Gastroesophageal sphincter (tissue), 3 donors: ENCODE measurements around the gene SMIM35.

ENCODE experiments used
- POLR2AphosphoS5 ChIP-seq: sonication (generic); formaldehyde crosslinking; IDR thresholded peaks from one replicate; pipeline ENCODE4 v1.6.1; 2017; ENCODE audit warnings: antibody characterized with exemption
- TF ChIP-seq, protein P1 (sequence below), 4 experiments: fragments of 200-600 bp in 2 of 4; fragments of 450-650 bp in 2 of 4; sonication (generic) in 1 of 4; IDR thresholded peaks; one replicate each; pipeline ENCODE4 v1.5.1; 2017 to 2019; ENCODE audit warnings: antibody characterized with exemption in 4 of 4, mild to moderate bottlenecking in 2 of 4, moderate library complexity in 2 of 4

DNA sequence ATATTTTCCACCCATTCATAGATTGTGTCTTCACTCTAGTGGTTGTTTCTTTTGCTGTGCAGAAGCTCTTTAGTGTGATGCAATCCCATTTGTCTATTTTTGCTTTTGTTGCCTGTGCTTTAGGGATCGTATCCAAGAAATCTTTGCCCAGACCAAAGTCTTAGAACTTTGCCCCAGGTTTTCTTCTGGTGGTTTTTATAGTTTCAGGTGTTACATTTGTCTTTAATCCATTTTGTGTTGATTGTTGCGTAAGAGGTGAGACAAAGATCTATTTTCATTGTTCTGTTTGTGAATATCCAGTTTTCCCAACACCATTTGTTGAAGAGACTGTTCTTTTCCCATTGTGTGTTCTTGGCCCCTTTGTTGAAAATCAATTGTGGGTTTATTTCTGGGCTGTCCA lies 94.1 kb downstream of the SMIM35 start:
- TF ChIP-seq POLR2AphosphoS5, result no peak
- TF ChIP-seq, protein P1, sequence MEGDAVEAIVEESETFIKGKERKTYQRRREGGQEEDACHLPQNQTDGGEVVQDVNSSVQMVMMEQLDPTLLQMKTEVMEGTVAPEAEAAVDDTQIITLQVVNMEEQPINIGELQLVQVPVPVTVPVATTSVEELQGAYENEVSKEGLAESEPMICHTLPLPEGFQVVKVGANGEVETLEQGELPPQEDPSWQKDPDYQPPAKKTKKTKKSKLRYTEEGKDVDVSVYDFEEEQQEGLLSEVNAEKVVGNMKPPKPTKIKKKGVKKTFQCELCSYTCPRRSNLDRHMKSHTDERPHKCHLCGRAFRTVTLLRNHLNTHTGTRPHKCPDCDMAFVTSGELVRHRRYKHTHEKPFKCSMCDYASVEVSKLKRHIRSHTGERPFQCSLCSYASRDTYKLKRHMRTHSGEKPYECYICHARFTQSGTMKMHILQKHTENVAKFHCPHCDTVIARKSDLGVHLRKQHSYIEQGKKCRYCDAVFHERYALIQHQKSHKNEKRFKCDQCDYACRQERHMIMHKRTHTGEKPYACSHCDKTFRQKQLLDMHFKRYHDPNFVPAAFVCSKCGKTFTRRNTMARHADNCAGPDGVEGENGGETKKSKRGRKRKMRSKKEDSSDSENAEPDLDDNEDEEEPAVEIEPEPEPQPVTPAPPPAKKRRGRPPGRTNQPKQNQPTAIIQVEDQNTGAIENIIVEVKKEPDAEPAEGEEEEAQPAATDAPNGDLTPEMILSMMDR (IDR thresholded peaks at IDR 0.05), result no peak
